NCI-H2196 treated with DMSO at 0.1 percent for 48 hours (cell line): ENCODE results near the gene DUSP7.
"Not testable (repeated sequence)": the region's sequence is repeated elsewhere in the genome, so short reads cannot be mapped to it uniquely, and the experiment has no call there.

Source experiments
- DNase-seq: peaks from one replicate; lab custom pipeline; 2025; ENCODE audit not compliant: unreplicated experiment; lab: John Stamatoyannopoulos, UW

Gene DUSP7

DNA sequence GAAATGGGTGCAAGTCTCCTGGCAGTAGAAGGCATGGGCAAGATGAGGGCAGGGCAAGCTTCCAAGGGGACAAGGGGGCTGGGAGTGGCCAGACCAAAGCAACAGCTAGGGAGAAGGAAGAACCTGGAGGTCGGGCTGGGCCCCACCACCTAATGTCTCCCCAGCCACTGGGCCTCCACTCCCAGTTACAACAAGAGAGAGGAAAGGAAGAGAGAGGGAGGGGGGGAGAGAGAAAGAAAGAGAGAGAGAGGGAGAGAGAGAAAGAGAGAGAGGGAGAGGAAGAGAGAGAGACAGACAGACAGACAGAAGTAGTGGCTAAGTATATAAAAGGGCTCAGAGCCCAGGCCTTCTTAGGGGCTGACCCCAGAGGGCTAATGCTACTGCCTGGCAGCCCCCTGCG lies 6.9 kb downstream of the DUSP7 start:
- DNase-seq: no peak

DNA sequence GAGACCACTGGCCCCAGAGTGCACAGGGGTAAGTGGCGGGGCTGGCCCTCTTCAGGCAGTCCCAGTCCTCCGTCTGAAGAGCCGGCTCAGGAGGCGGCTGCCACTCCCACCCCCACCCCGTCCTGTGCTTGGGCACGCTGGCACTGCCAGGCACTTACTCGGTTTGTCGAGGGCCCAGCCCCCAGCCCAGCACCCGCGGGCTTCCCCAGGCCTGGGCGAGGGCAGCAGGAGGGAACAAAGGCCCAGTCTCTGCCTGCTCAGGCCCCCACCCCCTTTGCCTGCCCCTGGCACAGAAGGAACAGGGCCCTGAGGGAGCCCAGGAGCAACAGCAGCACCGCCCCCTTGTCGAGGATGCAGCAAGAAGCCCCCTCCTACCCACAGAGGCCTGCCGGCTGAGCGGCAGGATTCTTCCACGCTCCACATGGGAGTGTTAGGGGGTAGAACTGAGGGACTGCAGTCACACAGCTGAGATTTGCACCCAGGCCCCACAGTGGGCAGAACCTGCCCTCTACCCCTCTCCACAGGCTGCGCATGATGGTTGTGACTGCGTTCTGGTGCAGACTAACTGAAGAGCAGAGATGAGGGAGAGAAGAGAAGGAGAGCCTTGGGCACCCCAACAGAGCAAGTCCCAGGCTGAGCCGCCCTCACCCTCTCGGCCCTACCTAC lies 8.9 kb downstream of the DUSP7 start:
- no peak for DNase-seq

GRCh38 chr3:52046902-52047239 lies 9.5 kb downstream of the DUSP7 start:
- no peak for DNase-seq

- no peak for DNase-seq
Observed at GRCh38 chr3:52046186-52046901, 10.0 kb downstream of the DUSP7 start.

- DNase-seq: no peak
Observed at GRCh38 chr3:52044869-52045619, 11.3 kb downstream of the DUSP7 start.

GRCh38 chr3:52043750-52044149 lies 12.6 kb downstream of the DUSP7 start:
- DNase-seq: no peak

DNA sequence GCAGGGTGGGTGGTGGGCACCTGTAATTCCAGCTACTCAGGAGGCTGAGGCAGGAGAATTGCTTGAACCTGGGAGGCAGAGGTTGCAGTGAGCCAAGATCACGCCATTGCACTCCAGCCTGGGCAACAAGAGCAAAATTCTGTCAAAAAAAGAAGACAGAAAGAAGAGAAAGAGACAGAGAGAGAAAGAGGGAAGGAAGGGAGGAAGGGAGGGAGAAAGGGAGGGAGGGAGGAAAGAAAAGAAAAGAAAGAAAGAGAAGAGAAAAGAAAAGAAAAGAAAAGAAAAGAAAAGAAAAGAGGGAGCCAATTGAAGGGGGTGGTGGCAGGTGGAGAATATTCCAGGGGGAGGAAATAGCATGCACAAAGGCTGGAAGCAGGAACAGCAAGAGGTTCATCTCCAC lies 13.3 kb downstream of the DUSP7 start:
- DNase-seq: not testable (repeated sequence)

- DNase-seq: no peak
Observed at GRCh38 chr3:52041118-52041731, 15.1 kb downstream of the DUSP7 start.

DNA sequence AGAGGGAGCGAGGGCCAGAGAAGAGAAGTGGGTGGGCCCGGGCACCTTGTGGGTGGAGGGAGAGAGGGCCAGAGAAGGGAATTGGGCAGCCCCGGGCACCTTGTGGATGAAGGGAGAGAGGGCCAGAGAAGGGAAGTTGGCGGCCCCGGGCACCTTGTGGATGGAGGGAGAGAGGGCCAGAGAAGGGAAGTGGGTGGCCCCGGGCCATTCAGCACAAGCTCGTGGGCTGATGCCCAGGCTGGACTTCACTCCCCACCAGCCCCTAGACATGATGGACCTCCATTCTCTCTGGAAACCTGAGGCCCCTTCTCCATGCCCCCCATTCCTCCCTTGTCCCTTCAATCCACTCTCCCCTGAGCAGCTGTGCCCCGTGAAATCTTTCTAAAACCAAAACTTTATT lies 15.8 kb downstream of the DUSP7 start:
- DNase-seq: no peak

GRCh38 chr3:52039846-52040245 lies 16.5 kb downstream of the DUSP7 start:
- DNase-seq: no peak

GRCh38 chr3:52039426-52039825 lies 16.9 kb downstream of the DUSP7 start:
- DNase-seq: no peak

GRCh38 chr3:52038227-52038626 lies 18.1 kb downstream of the DUSP7 start:
- no peak for DNase-seq

GRCh38 chr3:52037291-52037690 lies 19.1 kb downstream of the DUSP7 start:
- no peak for DNase-seq

DNA sequence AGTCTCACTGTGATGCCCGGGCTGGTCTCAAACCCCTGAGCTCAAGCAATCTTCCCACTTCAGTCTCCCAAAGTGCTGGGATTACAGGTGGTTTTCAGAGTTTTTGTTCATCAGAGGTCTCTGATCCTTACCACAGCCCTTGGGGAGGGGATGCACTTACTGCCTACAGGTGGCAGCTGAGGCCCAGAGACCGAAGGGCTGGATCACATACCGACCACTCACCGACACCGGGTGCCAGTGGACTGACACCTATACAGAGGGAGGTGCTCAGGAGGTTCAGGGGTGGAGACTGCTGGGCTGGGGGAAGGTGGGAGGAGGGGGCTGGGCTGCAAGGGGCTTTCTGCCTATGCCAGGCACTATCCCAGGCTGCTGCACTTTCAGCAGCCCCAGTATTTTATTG lies 19.5 kb downstream of the DUSP7 start:
- DNase-seq: no peak

- no peak for DNase-seq
Observed at GRCh38 chr3:52036222-52036694, 20.1 kb downstream of the DUSP7 start.

DNA sequence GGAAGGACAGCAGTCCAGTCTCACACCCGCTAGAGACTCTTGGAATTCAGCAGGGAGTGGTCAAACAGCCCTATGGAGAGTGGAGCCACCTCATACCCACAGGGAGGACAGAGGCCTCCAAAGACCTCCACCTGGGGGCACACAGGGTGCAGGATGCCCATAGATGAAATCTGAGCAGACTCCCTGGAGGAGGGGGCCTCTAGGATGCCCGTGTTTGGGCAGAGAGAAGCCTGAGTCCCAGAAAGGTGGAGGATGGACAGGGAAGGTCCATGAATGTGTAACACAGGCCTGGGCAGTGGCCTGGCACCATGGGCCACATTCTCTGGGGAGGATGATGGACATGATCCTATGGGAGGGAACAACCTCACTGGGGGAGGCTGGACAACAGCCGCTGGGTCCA lies 21.7 kb downstream of the DUSP7 start:
- DNase-seq: no peak

- no peak for DNase-seq
Observed at GRCh38 chr3:52034212-52034611, 22.2 kb downstream of the DUSP7 start.

DNA sequence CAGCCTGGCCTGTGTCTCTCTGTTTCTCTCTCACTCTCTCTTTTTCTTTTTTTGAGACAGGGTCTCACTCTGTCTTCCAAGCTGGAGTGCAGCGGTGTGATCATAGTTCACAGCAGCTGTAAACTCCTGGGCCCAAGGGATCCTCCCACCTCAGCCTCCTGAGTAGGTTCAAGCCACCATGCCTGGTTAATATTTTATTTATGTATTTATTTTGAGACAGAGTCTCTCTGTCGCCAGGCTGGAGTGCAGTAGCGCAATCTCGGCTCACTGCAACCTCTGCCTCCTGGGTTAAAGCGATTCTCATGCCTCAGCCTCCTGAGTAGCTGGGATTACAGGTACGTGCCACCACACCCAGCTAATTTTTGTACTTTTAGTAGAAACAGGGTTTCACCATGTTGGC lies 22.6 kb downstream of the DUSP7 start:
- not testable (repeated sequence) for DNase-seq

DNA sequence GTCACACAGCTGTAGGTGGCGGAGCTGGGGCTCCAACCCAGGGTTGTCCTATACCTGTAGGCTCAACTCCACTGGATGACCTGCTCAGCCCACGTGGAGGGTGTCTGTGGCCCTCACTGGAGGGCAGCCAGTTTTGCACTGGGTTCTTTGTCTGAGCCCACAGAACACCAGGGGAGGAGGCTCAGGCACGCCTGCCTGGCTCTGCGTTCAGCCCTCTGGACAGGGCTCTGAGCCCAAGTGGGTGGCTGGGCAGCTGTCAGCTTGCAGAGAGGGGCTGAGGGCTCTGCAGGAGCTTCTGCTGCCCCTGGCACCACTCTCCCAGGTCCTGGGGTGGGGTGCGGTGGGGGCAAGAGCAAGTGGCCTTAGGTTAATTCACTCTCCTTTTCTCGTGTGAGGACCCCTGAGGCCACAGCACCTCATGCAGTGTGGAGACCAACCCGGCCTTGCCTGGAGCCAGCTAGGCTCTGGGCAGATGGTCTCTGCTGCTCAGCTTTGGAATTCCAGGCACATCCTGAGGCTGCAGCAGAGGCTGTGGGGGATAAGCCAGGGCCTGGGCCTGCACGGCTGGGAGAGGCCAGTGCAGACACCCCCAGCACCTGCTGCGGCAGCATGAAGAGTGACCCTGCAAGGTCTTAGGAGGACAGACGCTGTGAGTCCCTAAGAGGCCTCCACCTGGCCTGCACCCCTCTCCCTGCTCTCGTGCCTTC lies 23.5 kb downstream of the DUSP7 start:
- DNase-seq: no peak

GRCh38 chr3:52031896-52032295 lies 24.5 kb downstream of the DUSP7 start:
- no peak for DNase-seq

- no peak for DNase-seq
Observed at GRCh38 chr3:52030714-52031310, 25.6 kb downstream of the DUSP7 start.
